ENCODE measurements around the gene CELF4. TPM values are rescaled to one million over a fixed set of nuclear protein-coding genes. Genes with fewer than 3 reads are reported as not detected.

The CELF4 gene
- total RNA-seq, 4 donors from 2014 or later = not detected

GRCh38 chr18:37314534-37314933, 251.1 kb downstream of the CELF4 start:
- no peaks in the 10 kb centered on the region for H3K27me3 ChIP-seq
- no peaks in the 10 kb centered on the region for H3K36me3 ChIP-seq
- no peaks in the 10 kb centered on the region for H3K9me3 ChIP-seq
- WGBS, 2 donors = 40 to 75% methylated on average over 5 of the region's 5 CpGs
- no peak for DNase-seq (ENCODE audit: low spot score in 2 of 2)
- H3K4me1 ChIP-seq = no peaks in the 10 kb centered on the region
- no peak for TF ChIP-seq POLR2A (IDR thresholded peaks at IDR 0.05)
- no peak overlapping the region for H3K4me3 ChIP-seq
- H3K27ac ChIP-seq = no peak overlapping the region

- H3K27ac ChIP-seq = no peak overlapping the region
- no peaks in the 10 kb centered on the region for H3K27me3 ChIP-seq
- no peak for DNase-seq (ENCODE audit: low spot score in 2 of 2)
- no peak overlapping the region for H3K4me3 ChIP-seq
- WGBS, 2 donors = 57 to 59% methylated on average over 10 of the region's 10 CpGs
- no peaks in the 10 kb centered on the region for H3K36me3 ChIP-seq
- H3K9me3 ChIP-seq = no peaks in the 10 kb centered on the region
- TF ChIP-seq EP300 (IDR thresholded peaks at IDR 0.05) (no peak), CTCF (IDR thresholded peaks at IDR 0.05) (no peak), POLR2A (IDR thresholded peaks at IDR 0.05) (no peak)
- no peaks in the 10 kb centered on the region for H3K4me1 ChIP-seq
These were observed 252.0 kb downstream of the CELF4 start for GRCh38 chr18:37313624-37314023.

GRCh38 chr18:37309861-37310260, 255.7 kb downstream of the CELF4 start:
- no peak for DNase-seq (ENCODE audit: low spot score in 2 of 2)
- H3K27me3 ChIP-seq = no peaks in the 10 kb centered on the region
- no peak overlapping the region for H3K4me3 ChIP-seq
- H3K9me3 ChIP-seq = no peaks in the 10 kb centered on the region
- H3K27ac ChIP-seq = no peak overlapping the region
- no peaks in the 10 kb centered on the region for H3K4me1 ChIP-seq
- no peaks in the 10 kb centered on the region for H3K36me3 ChIP-seq
- no peak for TF ChIP-seq CTCF (IDR thresholded peaks at IDR 0.05)
- no peak for TF ChIP-seq POLR2A (IDR thresholded peaks at IDR 0.05)
- TF ChIP-seq EP300 (IDR thresholded peaks at IDR 0.05) = no peak
- WGBS, 2 donors = 76 to 78% methylated on average over 3 of the region's 3 CpGs

GRCh38 chr18:37309059-37309458, 256.5 kb downstream of the CELF4 start:
- Histone ChIP-seq H3K27ac (no peak overlapping the region), H3K9me3 (no peaks in the 10 kb centered on the region), H3K27me3 (no peaks in the 10 kb centered on the region), H3K4me3 (no peak overlapping the region), H3K4me1 (no peaks in the 10 kb centered on the region), H3K36me3 (no peaks in the 10 kb centered on the region)
- TF ChIP-seq POLR2A (IDR thresholded peaks at IDR 0.05) (no peak), CTCF (IDR thresholded peaks at IDR 0.05) (no peak), EP300 (IDR thresholded peaks at IDR 0.05) (no peak)
- WGBS, 2 donors = 8 to 14% methylated on average over 1 of the region's 1 CpG
- no peak for DNase-seq (ENCODE audit: low spot score in 2 of 2)

GRCh38 chr18:37307181-37307580, 258.4 kb downstream of the CELF4 start:
- Histone ChIP-seq H3K27ac (no peak overlapping the region), H3K9me3 (no peaks in the 10 kb centered on the region), H3K4me3 (no peak overlapping the region), H3K36me3 (no peaks in the 10 kb centered on the region), H3K4me1 (no peaks in the 10 kb centered on the region), H3K27me3 (no peaks in the 10 kb centered on the region)
- DNase-seq (ENCODE audit: low spot score in 2 of 2) = no peak
- WGBS, 2 donors = 70 to 79% methylated on average over 8 of the region's 8 CpGs
- TF ChIP-seq CTCF (IDR thresholded peaks at IDR 0.05) (no peak), EP300 (IDR thresholded peaks at IDR 0.05) (no peak), POLR2A (IDR thresholded peaks at IDR 0.05) (no peak)

- no peak for DNase-seq (ENCODE audit: low spot score in 2 of 2)
- TF ChIP-seq CTCF (IDR thresholded peaks at IDR 0.05) (no peak), EP300 (IDR thresholded peaks at IDR 0.05) (no peak), POLR2A (IDR thresholded peaks at IDR 0.05) (no peak)
- Histone ChIP-seq H3K36me3 (no peaks in the 10 kb centered on the region), H3K4me1 (no peaks in the 10 kb centered on the region), H3K4me3 (no peak overlapping the region), H3K27me3 (no peaks in the 10 kb centered on the region), H3K27ac (no peak overlapping the region), H3K9me3 (no peaks in the 10 kb centered on the region)
- 72 to 82% methylated on average over 8 of the region's 8 CpGs for WGBS, 2 donors
These were observed 259.2 kb downstream of the CELF4 start for GRCh38 chr18:37306432-37306831.
